ENCODE results near the gene NCAM1.

NCAM1 gene

GRCh38 chr11:113134626-113135025, 173.4 kb downstream of the NCAM1 start:
- no peak for DNase-seq

GRCh38 chr11:113137713-113138529, 176.7 kb downstream of the NCAM1 start:
- no peak for DNase-seq

- DNase-seq = no peak
These were observed 177.5 kb downstream of the NCAM1 start for GRCh38 chr11:113138731-113139130.

- no peak for DNase-seq
These were observed 179.8 kb downstream of the NCAM1 start for GRCh38 chr11:113141010-113141409.

GRCh38 chr11:113142508-113142907, 181.3 kb downstream of the NCAM1 start:
- no peak for DNase-seq

GRCh38 chr11:113147249-113147648, 186.0 kb downstream of the NCAM1 start:
- DNase-seq = no peak

- no peak for DNase-seq
These were observed 186.9 kb downstream of the NCAM1 start for GRCh38 chr11:113148076-113148475.

- no peak for DNase-seq
These were observed 187.4 kb downstream of the NCAM1 start for GRCh38 chr11:113148652-113149051.

- DNase-seq = no peak
These were observed 190.3 kb downstream of the NCAM1 start for GRCh38 chr11:113151521-113151920.

GRCh38 chr11:113152500-113152899, 191.3 kb downstream of the NCAM1 start:
- no peak for DNase-seq

- no peak for DNase-seq
These were observed 192.6 kb downstream of the NCAM1 start for GRCh38 chr11:113153847-113154246.

- DNase-seq = no peak
These were observed 199.0 kb downstream of the NCAM1 start for GRCh38 chr11:113159988-113160807.

GRCh38 chr11:113160808-113161124, 199.5 kb downstream of the NCAM1 start:
- no peak for DNase-seq

GRCh38 chr11:113161711-113162591, 200.7 kb downstream of the NCAM1 start:
- DNase-seq = no peak

GRCh38 chr11:113162592-113162962, 201.4 kb downstream of the NCAM1 start:
- DNase-seq = no peak

GRCh38 chr11:113163291-113164030, 202.2 kb downstream of the NCAM1 start:
- DNase-seq = no peak

- no peak for DNase-seq
These were observed 205.1 kb downstream of the NCAM1 start for GRCh38 chr11:113166280-113166679.

- no peak for DNase-seq
These were observed 206.4 kb downstream of the NCAM1 start for GRCh38 chr11:113167599-113167998.

- no peak for DNase-seq
These were observed 207.4 kb downstream of the NCAM1 start for GRCh38 chr11:113168354-113169342.

GRCh38 chr11:113172382-113172951, 211.2 kb downstream of the NCAM1 start:
- no peak for DNase-seq

- no peak for DNase-seq
These were observed 211.9 kb downstream of the NCAM1 start for GRCh38 chr11:113173126-113173525.
